Aorta (tissue), 5 donors: ENCODE measurements around the gene MYO1A. TPM values are rescaled to one million over a fixed set of nuclear protein-coding genes. Genes with fewer than 3 reads are reported as not detected.
A peak's percentile ranks its signal among the peaks of the same experiment; 100 is the strongest.

Source experiments
- ATAC-seq: fragments of 200-7000 bp; cut with Tn5 transposase; one replicate; pipeline ENCODE4 v1.9.1; 2022; ENCODE audit warnings: moderate library complexity; ENCODE audit not compliant: low FRiP score
- DNase-seq, 2 donors: peaks; one replicate each; pipeline ENCODE4 v3.0.0-alpha.2; 2020
- H3K27ac ChIP-seq, 2 donors: one replicate each; pipeline ENCODE4 v1.5.1; 2013; ENCODE audit warnings: low read length in 2 of 2, mild to moderate bottlenecking in 2 of 2, moderate library complexity in 2 of 2, control low read depth in 1 of 2, inconsistent platforms in 1 of 2, low read depth in 1 of 2
- H3K27me3 ChIP-seq, 2 donors: one replicate each; pipeline ENCODE4 v1.6.1; 2013; ENCODE audit warnings: control low read depth in 1 of 2, low read length in 1 of 2, mild to moderate bottlenecking in 1 of 2, moderate library complexity in 1 of 2; ENCODE audit not compliant: insufficient read depth in 2 of 2, control insufficient read depth in 1 of 2
- H3K36me3 ChIP-seq, 2 donors: one replicate each; pipeline ENCODE4 v1.6.1; 2013; ENCODE audit warnings: control low read depth in 1 of 2, low read length in 1 of 2, mild to moderate bottlenecking in 1 of 2; ENCODE audit not compliant: insufficient read depth in 2 of 2, control insufficient read depth in 1 of 2
- H3K4me1 ChIP-seq, 2 donors: one replicate each; pipeline ENCODE4 v1.6.1; 2013; ENCODE audit warnings: low read length in 2 of 2, control low read depth in 1 of 2, mild to moderate bottlenecking in 1 of 2, moderate library complexity in 1 of 2; ENCODE audit not compliant: insufficient read depth in 2 of 2, control insufficient read depth in 1 of 2
- H3K4me3 ChIP-seq, 2 donors: one replicate each; pipeline ENCODE4 v1.5.1; 2013; ENCODE audit warnings: low read length in 2 of 2, control low read depth in 1 of 2, mild to moderate bottlenecking in 1 of 2
- H3K9me3 ChIP-seq: one replicate; pipeline ENCODE4 v1.6.1; 2013; ENCODE audit warnings: mild to moderate bottlenecking, low read length; ENCODE audit not compliant: control insufficient read depth
- WGBS, 2 donors: extraction: QIAGEN DNeasy Blood & Tissue Kit; methylation state at CpG; one replicate each; pipeline ENCODE4 v1.1.7; 2013; 5-methylcytosine and 5-hydroxymethylcytosine counted together
- intact Hi-C, 2 donors: fragments of 100-400 bp; cut with DNase I; formaldehyde crosslinking; loops; one replicate each; pipeline versions ENCODE4 v1.14.2 to v1.15.0; 2022
- polyA plus RNA-seq, 2 donors: library from polyadenylated mRNA; stranded (reverse); fragments of 200-250 nt; gene quantifications; one replicate each; pipeline ENCODE4 v1.2.3, GENCODE V29; 2013
- total RNA-seq, 2 donors: library from RNA; stranded (reverse); fragmentation: NEBNext Ultra II Directional; extraction: Animal tissue kit (Norgen Biotek cat#: 25700); gene quantifications; one replicate each; pipeline ENCODE4 v1.2.1, GENCODE V29; 2021
- donor health status: healthy with polysubstance abuse.
- donor health status: Bipolar disorder and iron deficiency.
- donor health status: DM: no; HTN: no; CAD: no.
- donor health status: DM: no; HTN: no; CAD: no.
- donor health status: DM: yes; HTN: yes; CAD: no.

The MYO1A gene
- total and polyA plus RNA-seq, 4 donors, result 0.05 to 77.4 (median 1.0) TPM

DNA sequence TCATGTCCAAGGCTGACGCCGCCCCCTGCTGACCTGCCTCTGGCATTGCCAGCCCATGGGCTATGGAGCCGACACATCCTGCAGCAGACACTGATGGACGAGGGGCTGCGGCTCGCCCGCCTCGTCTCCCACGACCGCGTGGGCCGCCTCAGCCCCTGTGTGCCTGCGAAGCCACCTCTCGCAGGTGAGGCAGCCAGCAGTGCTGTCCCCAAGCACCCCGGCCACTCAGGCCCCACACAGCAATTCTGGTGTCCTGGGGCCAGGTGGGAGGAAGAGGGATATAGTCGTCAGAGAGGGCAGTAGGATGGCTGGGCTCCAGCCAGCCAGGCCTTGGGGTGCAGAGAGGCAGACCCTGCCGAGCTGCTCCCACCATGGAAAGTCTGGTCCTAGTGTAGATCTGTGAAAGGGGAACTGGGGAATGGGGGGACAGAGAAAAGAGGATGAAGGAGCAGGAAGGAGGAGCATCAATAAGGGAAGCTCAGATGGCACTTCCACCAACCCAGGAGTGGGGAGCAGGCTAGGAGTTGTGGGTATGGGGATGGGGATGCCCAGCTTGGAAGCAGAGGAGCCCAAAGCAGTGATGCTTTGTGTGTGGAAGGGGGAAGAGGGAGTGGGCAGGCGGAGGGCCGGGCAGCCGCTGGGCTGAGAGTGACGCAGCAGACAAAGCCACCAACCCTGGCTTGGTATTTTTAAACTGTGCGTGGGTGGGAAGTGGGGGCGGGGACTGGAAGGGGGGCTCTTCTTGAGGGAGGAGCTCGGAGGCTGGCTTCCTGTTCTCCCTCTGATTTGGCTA, 43.7 kb upstream of the MYO1A start:
- 24 to 30% methylated on average over 22 to 24 of the region's 24 CpGs for WGBS, 2 donors
- DNase-seq (peak; percentile 89 to 95), ATAC-seq (peak; percentile 78)
- no peaks in the 10 kb centered on the region for H3K27me3 ChIP-seq
- intact Hi-C loops, result loop anchor here in 1 of 2 donors (2.0 kb wide), 1 partner anchor 17 kb away; the partner anchor contains the start of gene STAT6
- H3K4me1 ChIP-seq, result peaks cover 0 to 6% of the 10 kb centered on the region in 2 donors
- no peak overlapping the region for H3K4me3 ChIP-seq
- no peaks in the 10 kb centered on the region for H3K36me3 ChIP-seq
- H3K27ac ChIP-seq, result peak overlapping the region; percentile 18 to 60
- no peaks in the 10 kb centered on the region for H3K9me3 ChIP-seq

DNA sequence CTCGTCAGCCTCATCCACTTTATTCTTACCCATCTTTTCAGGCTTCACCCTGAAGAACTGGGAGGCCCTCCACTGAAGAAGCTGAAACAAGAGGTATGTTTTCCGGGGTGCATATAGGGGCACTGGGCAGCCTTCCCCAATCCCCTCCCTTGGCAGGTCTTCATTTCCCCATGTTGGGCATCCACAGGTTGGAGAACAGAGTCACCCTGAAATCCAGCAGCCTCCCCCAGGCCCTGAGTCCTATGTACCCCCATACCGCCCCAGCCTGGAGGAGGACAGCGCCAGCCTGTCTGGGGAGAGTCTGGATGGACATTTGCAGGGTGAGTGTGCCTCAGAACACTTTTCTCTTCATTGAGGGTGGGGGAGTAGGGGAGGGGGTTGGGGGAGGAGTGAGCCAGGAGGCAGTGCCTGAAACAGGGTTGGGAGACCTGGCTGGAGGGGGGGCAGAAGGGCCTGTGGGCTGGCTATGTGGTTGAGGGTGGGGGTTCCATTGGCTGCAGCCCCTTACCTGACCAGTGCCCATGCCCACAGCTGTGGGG, 43.0 kb upstream of the MYO1A start:
- no peaks in the 10 kb centered on the region for H3K9me3 ChIP-seq
- 59 to 64% methylated on average over 4 of the region's 4 CpGs for WGBS, 2 donors
- H3K27ac ChIP-seq, result peak overlapping the region in 1 of 2 donors; percentile 60
- no peaks in the 10 kb centered on the region for H3K27me3 ChIP-seq
- no peaks in the 10 kb centered on the region for H3K36me3 ChIP-seq
- H3K4me1 ChIP-seq, result peaks cover 0 to 6% of the 10 kb centered on the region in 2 donors
- no peak overlapping the region for H3K4me3 ChIP-seq
- DNase-seq (peak in 1 of 2 donors; percentile 57), ATAC-seq (no peak)
- intact Hi-C loops, result no loop called here

DNA sequence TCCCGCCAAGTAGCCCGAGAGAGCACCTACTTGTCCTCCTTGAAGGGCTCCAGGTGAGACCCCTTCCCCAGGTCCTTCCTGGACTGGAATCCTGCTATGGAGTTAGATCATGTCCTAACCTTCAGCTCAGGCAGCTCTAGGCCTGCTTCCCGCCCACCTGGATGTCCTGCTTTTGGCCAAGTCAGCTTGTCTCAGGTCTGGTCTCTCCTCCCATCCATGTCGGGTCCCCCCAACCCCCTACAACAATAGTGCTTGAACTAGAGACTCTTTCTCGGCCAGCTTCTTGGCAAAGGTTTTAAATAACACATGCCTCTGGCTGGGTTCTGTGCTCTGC, 42.6 kb upstream of the MYO1A start:
- Histone ChIP-seq H3K4me1 (peaks cover 0 to 6% of the 10 kb centered on the region in 2 donors), H3K27me3 (no peaks in the 10 kb centered on the region), H3K27ac (no peak overlapping the region), H3K36me3 (no peaks in the 10 kb centered on the region), H3K4me3 (no peak overlapping the region), H3K9me3 (no peaks in the 10 kb centered on the region)
- intact Hi-C loops, result no loop called here
- ATAC-seq (no peak), DNase-seq (peak in 1 of 2 donors; percentile 32)
- whole genome bisulfite sequencing, 2 donors, result 35 to 51% methylated on average over 4 to 5 of the region's 5 CpGs

DNA sequence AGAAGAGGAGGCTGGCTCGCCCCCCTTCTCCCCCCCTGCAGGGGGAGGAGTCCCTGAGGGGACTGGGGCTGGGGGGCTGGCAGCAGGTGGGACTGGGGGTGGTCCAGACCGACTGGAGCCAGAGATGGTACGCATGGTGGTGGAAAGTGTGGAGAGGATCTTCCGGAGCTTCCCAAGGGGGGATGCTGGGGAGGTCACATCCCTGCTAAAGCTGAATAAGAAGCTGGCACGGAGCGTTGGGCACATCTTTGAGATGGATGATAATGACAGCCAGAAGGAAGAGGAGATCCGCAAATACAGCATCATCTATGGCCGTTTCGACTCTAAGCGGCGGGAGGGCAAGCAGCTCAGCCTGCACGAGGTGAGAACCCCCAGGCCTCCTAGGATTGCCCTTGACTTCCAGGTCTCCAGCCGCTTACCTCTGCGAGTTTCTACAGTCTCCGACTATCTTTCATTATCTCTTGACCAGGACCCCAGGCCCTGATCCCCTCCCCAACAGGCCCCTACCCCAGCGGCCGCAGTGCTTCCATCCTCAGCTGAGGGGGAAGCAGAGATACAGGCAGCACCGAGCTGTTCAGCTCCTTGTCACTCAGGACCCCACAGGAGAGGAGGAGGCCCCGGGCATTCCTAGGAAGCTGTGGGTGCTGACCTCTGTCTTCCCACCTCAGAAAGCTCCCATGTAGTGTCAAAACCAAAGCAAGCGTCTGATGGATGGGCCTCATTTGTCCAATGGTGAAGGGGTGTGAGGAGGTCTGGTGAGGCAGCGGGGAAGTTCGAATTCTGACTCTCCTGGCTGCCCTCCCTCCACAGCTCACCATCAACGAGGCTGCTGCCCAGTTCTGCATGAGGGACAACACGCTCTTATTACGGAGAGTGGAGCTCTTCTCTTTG, 42.0 kb upstream of the MYO1A start:
- no peaks in the 10 kb centered on the region for H3K9me3 ChIP-seq
- H3K4me3 ChIP-seq, result no peak overlapping the region
- no peaks in the 10 kb centered on the region for H3K27me3 ChIP-seq
- DNase-seq (peak in 1 of 2 donors; percentile 70), ATAC-seq (no peak)
- whole genome bisulfite sequencing, 2 donors, result 63 to 64% methylated on average over 24 to 25 of the region's 25 CpGs
- no peak overlapping the region for H3K27ac ChIP-seq
- intact Hi-C loops, result loop anchor here (2.0 kb wide), 2 partner anchors 17 to 19 kb away; partner anchors contain the start of gene STAT6 (in 1 of the 2)
- H3K36me3 ChIP-seq, result no peaks in the 10 kb centered on the region
- H3K4me1 ChIP-seq, result peaks cover 0 to 6% of the 10 kb centered on the region in 2 donors

DNA sequence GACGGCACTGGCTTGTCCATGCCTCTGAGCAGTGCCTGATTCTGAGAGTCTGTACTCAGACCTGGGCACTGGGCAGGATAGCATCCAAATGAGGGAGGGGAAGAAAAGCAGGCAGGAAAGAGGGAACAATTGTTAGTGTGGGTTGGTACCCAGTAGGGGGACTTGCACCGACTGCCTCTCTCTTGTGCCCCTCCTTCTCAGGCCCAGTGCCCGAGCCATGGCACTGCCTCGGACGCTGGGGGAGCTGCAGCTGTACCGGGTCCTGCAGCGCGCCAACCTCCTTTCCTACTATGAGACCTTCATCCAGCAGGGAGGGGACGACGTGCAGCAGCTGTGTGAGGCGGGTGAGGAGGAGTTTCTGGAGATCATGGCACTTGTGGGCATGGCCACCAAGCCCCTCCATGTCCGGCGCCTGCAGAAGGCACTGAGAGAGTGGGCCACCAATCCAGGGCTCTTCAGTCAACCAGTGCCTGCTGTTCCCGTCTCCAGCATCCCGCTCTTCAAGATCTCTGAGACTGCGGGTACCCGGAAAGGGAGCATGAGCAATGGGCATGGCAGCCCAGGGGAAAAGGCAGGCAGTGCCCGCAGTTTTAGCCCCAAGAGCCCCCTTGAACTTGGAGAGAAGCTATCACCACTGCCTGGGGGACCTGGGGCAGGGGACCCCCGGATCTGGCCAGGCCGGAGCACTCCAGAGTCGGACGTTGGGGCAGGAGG, 41.2 kb upstream of the MYO1A start:
- Histone ChIP-seq H3K27me3 (no peaks in the 10 kb centered on the region), H3K27ac (no peak overlapping the region), H3K9me3 (no peaks in the 10 kb centered on the region), H3K4me1 (peaks cover 0 to 6% of the 10 kb centered on the region in 2 donors), H3K36me3 (no peaks in the 10 kb centered on the region), H3K4me3 (peak overlapping the region in 1 of 2 donors; percentile 92)
- intact Hi-C loops, result loop anchor here (2.0 kb wide), 2 partner anchors 16 to 20 kb away; partner anchors contain the start of gene STAT6 (in 1 of the 2)
- WGBS, 2 donors, result 26% methylated on average over 22 of the region's 22 CpGs
- peak; percentile 74 to 83 for DNase-seq
- ATAC-seq, result no peak

DNA sequence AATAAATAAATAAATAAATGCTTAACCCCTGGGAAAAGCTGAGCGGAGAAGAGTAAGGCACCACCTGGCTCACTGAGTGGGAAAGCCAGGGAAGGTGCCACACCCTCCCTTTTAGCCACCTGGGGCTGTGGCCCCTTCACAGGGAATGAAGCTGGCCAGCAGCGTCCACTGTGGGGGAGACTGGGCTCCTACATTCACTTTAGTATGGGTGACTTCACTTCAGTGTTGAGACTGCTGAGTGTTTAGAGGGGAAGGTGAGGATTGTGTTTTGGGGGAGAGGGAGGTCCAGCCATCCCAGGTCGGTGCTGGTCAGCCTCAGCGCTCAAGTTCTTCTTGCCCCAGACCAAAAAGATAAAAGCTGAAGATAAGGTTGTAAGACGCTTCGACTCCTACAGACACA, 40.6 kb upstream of the MYO1A start:
- no peaks in the 10 kb centered on the region for H3K9me3 ChIP-seq
- no peaks in the 10 kb centered on the region for H3K36me3 ChIP-seq
- peak overlapping the region in 1 of 2 donors; percentile 49 for H3K27ac ChIP-seq
- intact Hi-C loops, result loop anchor here (2.0 kb wide), 2 partner anchors 16 to 20 kb away; partner anchors contain the start of gene STAT6 (in 1 of the 2)
- H3K4me3 ChIP-seq, result peak overlapping the region in 1 of 2 donors; percentile 92
- no peaks in the 10 kb centered on the region for H3K27me3 ChIP-seq
- 7 to 13% methylated on average over 6 of the region's 6 CpGs for WGBS, 2 donors
- H3K4me1 ChIP-seq, result peaks cover 0 to 6% of the 10 kb centered on the region in 2 donors
- no peak for ATAC-seq
- peak in 1 of 2 donors; percentile 57 for DNase-seq

DNA sequence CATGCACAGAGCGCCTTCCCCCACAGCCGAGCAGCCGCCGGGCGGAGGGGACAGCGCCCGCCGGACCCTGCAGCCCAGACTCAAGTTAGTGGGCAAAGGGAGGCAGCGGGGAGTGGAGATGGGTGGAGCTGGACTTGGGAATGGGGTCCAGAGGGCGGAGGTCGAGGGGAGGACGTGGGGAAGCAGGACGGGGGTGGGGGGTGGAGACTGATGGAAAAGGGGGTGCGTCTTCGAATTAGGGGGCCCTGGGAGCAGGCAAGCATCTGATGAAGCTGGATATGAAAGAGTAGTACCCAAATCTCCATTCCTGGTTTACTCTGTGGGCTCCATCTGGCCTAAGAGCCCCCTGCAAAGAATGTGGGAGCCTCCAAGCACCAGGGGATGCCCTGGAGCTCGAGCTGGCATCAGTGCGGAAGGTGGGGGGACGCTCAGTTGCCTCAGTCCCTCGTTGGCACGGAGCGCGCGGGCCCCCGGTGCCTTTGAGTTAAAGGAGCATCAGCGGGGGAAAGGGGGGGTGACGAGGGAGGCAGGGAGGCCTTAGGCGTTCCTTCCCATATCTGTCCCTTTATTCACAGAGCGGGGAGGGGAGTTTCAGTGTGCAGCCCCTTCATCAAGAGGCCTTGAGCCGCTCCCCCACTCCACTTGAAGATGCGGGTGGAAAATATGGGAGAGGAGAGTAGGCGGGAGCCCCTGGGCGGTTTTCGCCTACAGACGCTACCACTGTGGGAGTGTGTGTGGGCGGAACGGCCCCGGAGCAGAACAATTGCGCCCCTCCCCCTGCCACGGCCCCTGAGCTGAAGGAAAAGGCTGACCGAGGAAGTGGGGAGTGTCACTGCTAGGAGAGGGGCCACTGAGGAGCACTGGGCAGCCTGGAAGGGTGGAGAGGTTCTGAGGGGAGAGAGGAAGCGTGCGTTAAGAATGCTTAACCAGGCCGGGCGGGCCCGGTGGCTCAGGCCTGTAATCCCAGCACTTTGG, 39.6 kb upstream of the MYO1A start:
- peaks cover 0 to 6% of the 10 kb centered on the region in 2 donors for H3K4me1 ChIP-seq
- DNase-seq (peak; percentile 91), ATAC-seq (peak; percentile 24)
- H3K36me3 ChIP-seq, result no peaks in the 10 kb centered on the region
- H3K27ac ChIP-seq, result peak overlapping the region; percentile 8 to 79
- intact Hi-C loops, result loop anchor here (1.0 to 5.0 kb wide), 4 partner anchors 15 to 402 kb away; partner anchors contain the start of genes STAT6 (in 2 of the 2) and PTGES3 (in 1 of the 2)
- no peaks in the 10 kb centered on the region for H3K27me3 ChIP-seq
- WGBS, 2 donors, result 0 to 1% methylated on average over 43 to 45 of the region's 45 CpGs
- H3K4me3 ChIP-seq, result peak overlapping the region; percentile 73 to 92
- no peaks in the 10 kb centered on the region for H3K9me3 ChIP-seq
